SK-N-SH treated with all-trans-retinoic acid at 6 μM for 48 hours (cell line): ENCODE measurements around the gene NPAS3.

Experiments
- ARNTL ChIP-seq: fragments of 450-650 bp; formaldehyde crosslinking; IDR thresholded peaks from 2 replicates; pipeline ENCODE4 v1.5.0; 2020; ENCODE audit warnings: low read depth, mild to moderate bottlenecking, moderate library complexity, borderline replicate concordance
- BACH2 ChIP-seq: fragments of 250-450 bp; sonication (Bioruptor Pico); IDR thresholded peaks from 2 replicates; pipeline ENCODE4 v1.9.0; 2021; ENCODE audit warnings: mild to moderate bottlenecking, borderline replicate concordance
- ESRRG ChIP-seq: fragments of 250-450 bp; sonication (Bioruptor Pico); IDR thresholded peaks from 2 replicates; pipeline ENCODE4 v1.6.1; 2021; ENCODE audit warnings: mild to moderate bottlenecking
- GLIS3 ChIP-seq: fragments of 250-450 bp; sonication (Bioruptor Pico); IDR thresholded peaks from 2 replicates; pipeline ENCODE4 v1.5.0; 2020; ENCODE audit warnings: mild to moderate bottlenecking, moderate library complexity
- POU6F1 ChIP-seq: fragments of 250-450 bp; sonication (Bioruptor Pico); IDR thresholded peaks from 2 replicates; pipeline ENCODE4 v1.8.0; 2021; ENCODE audit warnings: low read depth, mild to moderate bottlenecking, moderate library complexity, borderline replicate concordance
- RARB ChIP-seq: fragments of 250-450 bp; sonication (Bioruptor Pico); IDR thresholded peaks from 2 replicates; pipeline ENCODE4 v1.8.0; 2021; ENCODE audit warnings: mild to moderate bottlenecking, moderate library complexity
- TSHZ2 ChIP-seq: fragments of 250-450 bp; sonication (Bioruptor Pico); IDR thresholded peaks from 2 replicates; pipeline ENCODE4 v1.5.0; 2020; ENCODE audit warnings: mild to moderate bottlenecking, moderate library complexity
- ZC3H10 ChIP-seq: fragments of 250-450 bp; sonication (Bioruptor Pico); IDR thresholded peaks from 2 replicates; pipeline ENCODE4 v1.5.1; 2021; ENCODE audit warnings: mild to moderate bottlenecking, moderate library complexity
- ZFP30 ChIP-seq: fragments of 450-650 bp; formaldehyde crosslinking; IDR thresholded peaks from 2 replicates; pipeline ENCODE4 v1.5.0; 2022; ENCODE audit warnings: mild to moderate bottlenecking, moderate library complexity
- ZNF565 ChIP-seq: fragments of 450-650 bp; formaldehyde crosslinking; conservative IDR thresholded peaks from 2 replicates; pipeline ENCODE4 v1.5.0; 2020; ENCODE audit warnings: low read depth, mild to moderate bottlenecking, moderate library complexity
- TF ChIP-seq, protein P1 (sequence below): fragments of 250-450 bp; sonication (Bioruptor Pico); IDR thresholded peaks from 2 replicates; pipeline ENCODE4 v1.8.0; 2020; ENCODE audit warnings: mild to moderate bottlenecking, moderate library complexity, borderline replicate concordance
- TF ChIP-seq, protein P2 (sequence below): fragments of 250-450 bp; sonication (Bioruptor Pico); IDR thresholded peaks from 2 replicates; pipeline ENCODE4 v1.5.1; 2020; ENCODE audit warnings: low read depth, mild to moderate bottlenecking, moderate library complexity

- TF ChIP-seq, protein P1, sequence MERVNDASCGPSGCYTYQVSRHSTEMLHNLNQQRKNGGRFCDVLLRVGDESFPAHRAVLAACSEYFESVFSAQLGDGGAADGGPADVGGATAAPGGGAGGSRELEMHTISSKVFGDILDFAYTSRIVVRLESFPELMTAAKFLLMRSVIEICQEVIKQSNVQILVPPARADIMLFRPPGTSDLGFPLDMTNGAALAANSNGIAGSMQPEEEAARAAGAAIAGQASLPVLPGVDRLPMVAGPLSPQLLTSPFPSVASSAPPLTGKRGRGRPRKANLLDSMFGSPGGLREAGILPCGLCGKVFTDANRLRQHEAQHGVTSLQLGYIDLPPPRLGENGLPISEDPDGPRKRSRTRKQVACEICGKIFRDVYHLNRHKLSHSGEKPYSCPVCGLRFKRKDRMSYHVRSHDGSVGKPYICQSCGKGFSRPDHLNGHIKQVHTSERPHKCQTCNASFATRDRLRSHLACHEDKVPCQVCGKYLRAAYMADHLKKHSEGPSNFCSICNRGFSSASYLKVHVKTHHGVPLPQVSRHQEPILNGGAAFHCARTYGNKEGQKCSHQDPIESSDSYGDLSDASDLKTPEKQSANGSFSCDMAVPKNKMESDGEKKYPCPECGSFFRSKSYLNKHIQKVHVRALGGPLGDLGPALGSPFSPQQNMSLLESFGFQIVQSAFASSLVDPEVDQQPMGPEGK (CRISPR knock-in tag), result no peak
- TF ChIP-seq RARB (CRISPR knock-in tag) (no peak), GLIS3 (CRISPR knock-in tag) (no peak), ZNF565 (no peak), BACH2 (CRISPR knock-in tag) (no peak), ESRRG (CRISPR knock-in tag) (no peak), ZFP30 (CRISPR knock-in tag) (no peak), TSHZ2 (no peak), POU6F1 (no peak), ZC3H10 (CRISPR knock-in tag) (no peak), ARNTL (CRISPR knock-in tag) (no peak)
- TF ChIP-seq, protein P2, sequence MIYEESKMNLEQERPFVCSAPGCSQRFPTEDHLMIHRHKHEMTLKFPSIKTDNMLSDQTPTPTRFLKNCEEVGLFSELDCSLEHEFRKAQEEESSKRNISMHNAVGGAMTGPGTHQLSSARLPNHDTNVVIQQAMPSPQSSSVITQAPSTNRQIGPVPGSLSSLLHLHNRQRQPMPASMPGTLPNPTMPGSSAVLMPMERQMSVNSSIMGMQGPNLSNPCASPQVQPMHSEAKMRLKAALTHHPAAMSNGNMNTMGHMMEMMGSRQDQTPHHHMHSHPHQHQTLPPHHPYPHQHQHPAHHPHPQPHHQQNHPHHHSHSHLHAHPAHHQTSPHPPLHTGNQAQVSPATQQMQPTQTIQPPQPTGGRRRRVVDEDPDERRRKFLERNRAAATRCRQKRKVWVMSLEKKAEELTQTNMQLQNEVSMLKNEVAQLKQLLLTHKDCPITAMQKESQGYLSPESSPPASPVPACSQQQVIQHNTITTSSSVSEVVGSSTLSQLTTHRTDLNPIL (CRISPR knock-in tag), result no peak
Observed at GRCh38 chr14:33764876-33765650, 826.4 kb downstream of the NPAS3 start.
